ENCODE data around the gene TXNIP.

Gene TXNIP

DNA sequence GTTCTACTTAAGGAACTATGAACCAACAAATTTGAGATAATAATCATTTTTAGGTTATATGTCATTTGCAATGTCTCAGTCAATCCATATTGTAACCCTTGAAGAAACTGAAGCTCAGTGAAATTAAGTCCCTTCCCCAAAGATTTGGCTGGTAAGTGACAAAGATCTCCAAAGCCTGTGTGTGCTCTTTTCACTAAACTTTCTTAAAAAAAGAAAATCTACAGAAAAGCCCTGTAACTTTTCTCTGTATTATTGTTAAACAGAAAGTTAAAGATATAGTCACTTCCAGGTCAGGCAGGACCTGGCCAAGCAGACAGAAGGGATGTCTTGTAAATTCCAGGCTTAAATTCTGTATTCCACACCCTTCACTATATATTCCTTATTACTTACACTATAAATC lies 40.0 kb downstream of the TXNIP start:
- TF ChIP-seq, protein P1, sequence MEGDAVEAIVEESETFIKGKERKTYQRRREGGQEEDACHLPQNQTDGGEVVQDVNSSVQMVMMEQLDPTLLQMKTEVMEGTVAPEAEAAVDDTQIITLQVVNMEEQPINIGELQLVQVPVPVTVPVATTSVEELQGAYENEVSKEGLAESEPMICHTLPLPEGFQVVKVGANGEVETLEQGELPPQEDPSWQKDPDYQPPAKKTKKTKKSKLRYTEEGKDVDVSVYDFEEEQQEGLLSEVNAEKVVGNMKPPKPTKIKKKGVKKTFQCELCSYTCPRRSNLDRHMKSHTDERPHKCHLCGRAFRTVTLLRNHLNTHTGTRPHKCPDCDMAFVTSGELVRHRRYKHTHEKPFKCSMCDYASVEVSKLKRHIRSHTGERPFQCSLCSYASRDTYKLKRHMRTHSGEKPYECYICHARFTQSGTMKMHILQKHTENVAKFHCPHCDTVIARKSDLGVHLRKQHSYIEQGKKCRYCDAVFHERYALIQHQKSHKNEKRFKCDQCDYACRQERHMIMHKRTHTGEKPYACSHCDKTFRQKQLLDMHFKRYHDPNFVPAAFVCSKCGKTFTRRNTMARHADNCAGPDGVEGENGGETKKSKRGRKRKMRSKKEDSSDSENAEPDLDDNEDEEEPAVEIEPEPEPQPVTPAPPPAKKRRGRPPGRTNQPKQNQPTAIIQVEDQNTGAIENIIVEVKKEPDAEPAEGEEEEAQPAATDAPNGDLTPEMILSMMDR (IDR thresholded peaks at IDR 0.05; ENCODE audit: extremely low read depth, missing control alignments): no peak
- no peak for DNase-seq (ENCODE audit: low spot score)

DNA sequence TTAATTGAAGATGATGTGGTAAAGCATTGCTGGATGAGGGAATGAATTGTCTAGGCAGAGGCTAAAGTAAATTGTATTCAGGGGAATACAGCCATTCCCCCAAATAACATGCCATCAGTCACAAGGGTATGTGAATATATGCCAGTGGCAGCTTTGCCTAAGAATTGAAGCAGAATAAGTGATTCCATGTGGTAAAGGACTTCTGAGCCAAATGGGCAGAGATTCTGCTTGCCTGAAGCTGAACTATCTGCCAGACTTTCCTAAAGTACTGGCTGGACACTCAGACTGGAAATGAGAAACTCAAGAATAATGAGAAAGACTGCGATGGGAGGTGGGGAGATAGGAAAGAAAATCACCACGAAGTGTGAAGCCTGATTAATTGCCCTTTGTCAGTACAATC lies 40.9 kb downstream of the TXNIP start:
- no peak for DNase-seq (ENCODE audit: low spot score)
- TF ChIP-seq, protein P1 (IDR thresholded peaks at IDR 0.05; ENCODE audit: extremely low read depth, missing control alignments): no peak

DNA sequence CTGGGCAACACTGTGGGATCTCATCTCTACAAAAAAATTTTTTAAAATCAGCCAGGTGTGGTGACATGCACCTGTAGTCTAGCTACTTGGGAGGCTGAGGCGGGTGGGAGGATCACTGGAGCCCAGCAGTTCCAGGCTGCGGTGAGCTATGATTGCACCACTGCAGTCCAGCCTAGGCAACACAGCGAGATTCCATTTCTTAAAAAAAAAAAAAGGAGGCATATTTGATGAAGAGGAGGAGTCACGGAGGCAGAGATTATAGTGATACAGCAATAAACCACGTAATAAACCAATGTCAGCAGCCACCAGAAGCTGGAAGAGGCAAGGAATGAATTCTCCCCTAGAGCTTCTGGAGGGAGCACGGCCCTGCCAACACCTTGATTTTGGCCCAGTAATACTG lies 42.5 kb downstream of the TXNIP start:
- no peak for DNase-seq (ENCODE audit: low spot score)
- TF ChIP-seq, protein P1 (IDR thresholded peaks at IDR 0.05; ENCODE audit: extremely low read depth, missing control alignments): no peak

DNA sequence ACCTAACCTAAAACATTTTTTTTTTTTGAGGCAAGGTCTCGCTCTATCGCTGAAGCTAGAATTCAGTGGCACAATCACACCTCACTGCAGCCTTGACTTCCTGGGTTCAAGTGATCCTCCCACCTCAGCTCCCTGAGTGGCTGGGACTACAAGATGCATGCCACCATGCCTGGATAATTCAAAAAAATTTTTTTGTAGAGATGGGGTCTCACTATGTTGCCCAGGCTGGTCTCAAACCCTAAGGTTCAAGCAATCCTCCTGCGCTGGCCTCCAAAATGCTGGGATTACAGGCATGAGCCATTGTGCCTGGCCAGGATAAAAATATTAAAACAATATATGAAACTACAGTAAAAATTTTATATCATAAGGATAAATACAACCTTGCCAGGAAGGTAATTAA lies 43.5 kb downstream of the TXNIP start:
- TF ChIP-seq, protein P1 (IDR thresholded peaks at IDR 0.05; ENCODE audit: extremely low read depth, missing control alignments): no peak
- no peak for DNase-seq (ENCODE audit: low spot score)

DNA sequence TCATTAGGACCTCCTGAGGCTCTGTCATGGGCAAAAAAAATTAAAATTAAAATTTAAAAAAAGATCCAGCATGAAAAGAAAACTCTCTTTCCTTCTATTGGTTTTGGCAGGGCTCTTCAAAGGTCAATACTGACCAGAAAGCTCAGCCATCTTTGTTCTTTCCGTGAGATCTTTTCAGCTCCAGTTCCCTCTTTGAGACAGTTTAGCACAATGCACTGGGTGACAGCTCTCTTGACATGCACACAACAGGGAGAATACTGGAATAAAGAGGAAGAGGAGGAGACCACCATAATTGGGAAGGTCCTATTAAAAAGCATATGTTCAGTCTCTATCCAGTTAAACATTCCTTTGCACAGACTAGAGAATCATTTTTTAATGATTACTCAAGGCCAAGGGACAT lies 44.9 kb downstream of the TXNIP start:
- no peak for DNase-seq (ENCODE audit: low spot score)
- TF ChIP-seq, protein P1 (IDR thresholded peaks at IDR 0.05; ENCODE audit: extremely low read depth, missing control alignments): no peak

DNA sequence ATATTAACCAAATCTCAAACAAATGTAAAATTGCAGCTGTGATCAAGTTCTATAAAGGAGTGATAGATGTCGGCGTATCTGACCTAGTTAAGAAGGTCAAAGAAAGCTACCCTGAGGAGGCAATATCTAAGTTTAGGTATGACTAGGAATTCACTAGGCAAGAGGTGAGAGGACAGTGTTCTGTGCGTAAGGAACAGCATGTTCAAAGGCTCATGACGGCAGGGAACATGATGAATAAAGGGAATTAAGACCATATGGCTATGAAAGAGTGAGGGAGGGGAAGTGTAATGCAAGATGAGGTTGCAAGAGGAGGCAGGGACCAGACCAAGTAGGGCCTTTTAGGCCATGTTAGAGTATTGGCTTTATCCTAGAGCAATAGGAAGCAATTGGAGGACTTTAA lies 47.2 kb downstream of the TXNIP start:
- TF ChIP-seq, protein P1 (IDR thresholded peaks at IDR 0.05; ENCODE audit: extremely low read depth, missing control alignments): no peak

DNA sequence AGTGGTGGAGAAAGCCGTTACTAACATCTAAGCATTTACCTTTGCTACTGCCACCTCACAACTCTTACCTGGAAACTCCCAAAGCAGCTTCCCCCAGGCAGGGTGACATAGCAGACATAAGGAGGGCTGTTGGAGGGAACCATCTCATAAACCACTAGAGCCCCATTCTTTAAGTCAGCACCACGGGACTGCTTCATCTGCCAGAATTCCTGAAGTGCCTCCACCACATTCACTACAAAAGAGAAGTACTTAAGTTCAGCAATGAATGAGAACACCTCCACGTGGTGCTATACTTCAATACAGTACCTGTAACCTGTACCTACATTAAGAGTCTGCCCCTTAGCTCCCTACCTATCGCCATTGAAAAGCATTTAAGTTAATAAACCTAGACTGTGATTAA lies 48.8 kb downstream of the TXNIP start:
- no peak for DNase-seq (ENCODE audit: low spot score)
- TF ChIP-seq, protein P1 (IDR thresholded peaks at IDR 0.05; ENCODE audit: extremely low read depth, missing control alignments): no peak

More for the DNA sequence above, 47.2 kb downstream of the TXNIP start:
- no peak for DNase-seq (ENCODE audit: low spot score)

Data from GM20000 (cell line).